Measurements from ENCODE around the gene NTRK2. TPM values are rescaled to one million over a fixed set of nuclear protein-coding genes. Genes with fewer than 3 reads are reported as not detected.

The NTRK2 gene
- total RNA-seq, 1 experiment from 2014 or later = not detected

DNA sequence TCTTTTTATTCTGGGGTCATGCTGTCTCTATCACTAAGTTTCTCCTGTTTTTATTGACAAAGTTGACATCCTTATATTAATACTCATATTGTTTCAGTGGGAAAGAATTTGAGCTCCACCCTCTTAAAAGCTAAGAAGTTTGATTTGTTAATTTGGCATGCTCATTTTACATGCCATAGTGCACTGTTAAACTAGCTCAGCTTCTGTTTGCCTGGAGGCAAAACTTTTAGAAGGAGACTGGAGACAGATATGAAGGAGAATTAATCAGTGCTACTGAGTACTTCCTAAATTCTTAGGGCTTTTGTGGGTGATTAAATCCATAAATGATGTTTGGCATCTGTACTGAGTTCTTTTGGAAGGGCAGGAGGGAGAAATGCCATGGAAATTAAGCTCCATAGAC is 138.9 kb downstream of the NTRK2 start:
- Histone ChIP-seq H3K36me3 (ENCODE audit: low read depth) (no peaks in the 10 kb centered on the region), H3K4me1 (replicated peaks; ENCODE audit: insufficient read depth) (no peaks in the 10 kb centered on the region), H3K79me2 (ENCODE audit: low read depth) (no peaks in the 10 kb centered on the region), H2AFZ (no peak overlapping the region), H4K20me1 (ENCODE audit: insufficient read depth) (no peaks in the 10 kb centered on the region), H3K9me2 (ENCODE audit: insufficient read depth) (no peaks in the 10 kb centered on the region), H3K4me3 (no peak overlapping the region), H3F3A (ENCODE audit: insufficient read depth, low read depth) (no peaks in the 10 kb centered on the region), H3K4me2 (no peak overlapping the region), H3K27me3 (ENCODE audit: insufficient read depth, low read depth) (peaks cover 13% of the 10 kb centered on the region), H3K9me3 (ENCODE audit: insufficient read depth, low read depth) (no peaks in the 10 kb centered on the region), H3K27ac (no peak overlapping the region)
- BruUV-seq (replicated peaks) = no TSS peak
- intact Hi-C loops (cut with micrococcal nuclease; ENCODE audit: unreplicated experiment) = no loop called here
- CTCF ChIA-PET = no interaction called here
- no peak for TF ChIP-seq EZH2 (IDR thresholded peaks at IDR 0.05; ENCODE audit: low read depth)
- TF ChIP-seq, protein P1, sequence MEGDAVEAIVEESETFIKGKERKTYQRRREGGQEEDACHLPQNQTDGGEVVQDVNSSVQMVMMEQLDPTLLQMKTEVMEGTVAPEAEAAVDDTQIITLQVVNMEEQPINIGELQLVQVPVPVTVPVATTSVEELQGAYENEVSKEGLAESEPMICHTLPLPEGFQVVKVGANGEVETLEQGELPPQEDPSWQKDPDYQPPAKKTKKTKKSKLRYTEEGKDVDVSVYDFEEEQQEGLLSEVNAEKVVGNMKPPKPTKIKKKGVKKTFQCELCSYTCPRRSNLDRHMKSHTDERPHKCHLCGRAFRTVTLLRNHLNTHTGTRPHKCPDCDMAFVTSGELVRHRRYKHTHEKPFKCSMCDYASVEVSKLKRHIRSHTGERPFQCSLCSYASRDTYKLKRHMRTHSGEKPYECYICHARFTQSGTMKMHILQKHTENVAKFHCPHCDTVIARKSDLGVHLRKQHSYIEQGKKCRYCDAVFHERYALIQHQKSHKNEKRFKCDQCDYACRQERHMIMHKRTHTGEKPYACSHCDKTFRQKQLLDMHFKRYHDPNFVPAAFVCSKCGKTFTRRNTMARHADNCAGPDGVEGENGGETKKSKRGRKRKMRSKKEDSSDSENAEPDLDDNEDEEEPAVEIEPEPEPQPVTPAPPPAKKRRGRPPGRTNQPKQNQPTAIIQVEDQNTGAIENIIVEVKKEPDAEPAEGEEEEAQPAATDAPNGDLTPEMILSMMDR (conservative IDR thresholded peaks at IDR 0.05) = no peak
- POLR2A ChIA-PET (ENCODE audit: unreplicated experiment) = no interaction called here
- no peak for DNase-seq

DNA sequence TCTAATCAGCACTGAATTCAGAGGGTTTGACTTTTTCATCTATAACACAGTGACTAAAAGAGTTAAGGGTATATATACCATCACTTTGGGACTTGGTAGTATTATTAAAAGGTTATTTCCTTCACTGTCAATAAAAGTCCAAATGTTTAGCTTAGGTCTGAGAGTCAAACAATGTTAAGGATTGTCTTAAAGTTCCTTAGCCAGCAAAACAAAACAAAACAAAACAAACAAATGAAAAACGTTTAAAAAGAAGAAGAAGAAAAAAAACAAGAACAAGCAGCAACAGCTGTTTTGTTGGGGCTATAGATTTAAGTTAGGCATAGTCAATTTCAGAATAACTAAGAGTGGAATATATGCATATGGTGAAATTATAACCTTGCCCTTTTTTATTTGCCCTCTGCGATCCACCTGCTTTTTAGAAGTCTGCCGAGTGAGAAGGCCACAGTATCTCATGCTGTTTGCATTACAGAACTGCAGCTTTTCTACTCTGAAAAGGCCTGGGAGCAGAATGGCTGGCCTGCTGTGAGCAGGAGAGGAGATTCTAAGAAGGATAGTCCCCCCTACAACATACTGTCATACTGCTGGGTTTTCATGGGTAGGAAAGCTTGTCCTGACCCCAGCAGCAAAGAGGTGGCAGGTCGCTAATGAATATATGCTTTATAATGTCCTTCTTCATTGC is 141.7 kb downstream of the NTRK2 start:
- no peaks in the 10 kb centered on the region for H3F3A ChIP-seq (ENCODE audit: insufficient read depth, low read depth)
- H3K4me3 ChIP-seq = no peak overlapping the region
- BruUV-seq (replicated peaks) = no TSS peak
- ChIA-PET POLR2A (ENCODE audit: unreplicated experiment) (interaction anchor here (0.7 kb wide), 1 partner anchor 10 kb away, joined by 10 read pairs; no protein-coding TSS in a partner anchor), CTCF (no interaction called here)
- no peak overlapping the region for H3K4me2 ChIP-seq
- H3K79me2 ChIP-seq (ENCODE audit: low read depth) = no peaks in the 10 kb centered on the region
- no peaks in the 10 kb centered on the region for H4K20me1 ChIP-seq (ENCODE audit: insufficient read depth)
- H3K27ac ChIP-seq = no peak overlapping the region
- H3K27me3 ChIP-seq (ENCODE audit: insufficient read depth, low read depth) = peaks cover 19% of the 10 kb centered on the region; the same call in 1 of the 2 replicates
- H3K36me3 ChIP-seq (ENCODE audit: low read depth) = no peaks in the 10 kb centered on the region
- no peaks in the 10 kb centered on the region for H3K9me2 ChIP-seq (ENCODE audit: insufficient read depth)
- H3K4me1 ChIP-seq (replicated peaks; ENCODE audit: insufficient read depth) = no peaks in the 10 kb centered on the region
- TF ChIP-seq, protein P1 (conservative IDR thresholded peaks at IDR 0.05) = no peak
- no peak for TF ChIP-seq EZH2 (IDR thresholded peaks at IDR 0.05; ENCODE audit: low read depth)
- H2AFZ ChIP-seq = no peak overlapping the region
- intact Hi-C loops (cut with micrococcal nuclease; ENCODE audit: unreplicated experiment) = no loop called here
- H3K9me3 ChIP-seq (ENCODE audit: insufficient read depth, low read depth) = no peaks in the 10 kb centered on the region
- DNase-seq = no peak

DNA sequence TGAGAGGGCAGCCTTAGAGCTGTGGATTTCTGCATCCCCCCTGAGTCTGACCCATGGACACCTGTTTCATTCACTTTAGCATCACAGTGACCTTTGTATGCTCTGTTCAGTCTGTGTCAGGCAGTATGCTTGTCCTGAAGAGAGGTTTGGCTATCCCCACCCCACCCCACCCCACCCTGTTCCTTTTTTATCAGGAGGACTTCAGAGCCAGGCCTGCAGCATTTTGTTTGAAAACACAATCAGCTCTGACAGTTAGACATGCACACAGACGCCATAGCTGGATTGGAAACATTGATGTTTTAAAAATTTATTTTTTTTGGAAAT is 142.2 kb downstream of the NTRK2 start:
- POLR2A ChIA-PET (ENCODE audit: unreplicated experiment) = no interaction called here

More for the DNA sequence above, 142.2 kb downstream of the NTRK2 start:
- H4K20me1 ChIP-seq (ENCODE audit: insufficient read depth) = no peaks in the 10 kb centered on the region
- H3F3A ChIP-seq (ENCODE audit: insufficient read depth, low read depth) = no peaks in the 10 kb centered on the region
- H3K4me1 ChIP-seq (replicated peaks; ENCODE audit: insufficient read depth) = no peaks in the 10 kb centered on the region
- no TSS peak for BruUV-seq (replicated peaks)
- no peaks in the 10 kb centered on the region for H3K36me3 ChIP-seq (ENCODE audit: low read depth)
- no peaks in the 10 kb centered on the region for H3K9me3 ChIP-seq (ENCODE audit: insufficient read depth, low read depth)
- no peak overlapping the region for H2AFZ ChIP-seq
- no peak overlapping the region for H3K27ac ChIP-seq
- CTCF ChIA-PET = no interaction called here
- H3K27me3 ChIP-seq (ENCODE audit: insufficient read depth, low read depth) = peaks cover 19% of the 10 kb centered on the region; the same call in 1 of the 2 replicates
- H3K4me3 ChIP-seq = no peak overlapping the region
- intact Hi-C loops (cut with micrococcal nuclease; ENCODE audit: unreplicated experiment) = no loop called here
- H3K79me2 ChIP-seq (ENCODE audit: low read depth) = no peaks in the 10 kb centered on the region
- no peaks in the 10 kb centered on the region for H3K9me2 ChIP-seq (ENCODE audit: insufficient read depth)
- DNase-seq = no peak
- H3K4me2 ChIP-seq = no peak overlapping the region
- no peak for TF ChIP-seq EZH2 (IDR thresholded peaks at IDR 0.05; ENCODE audit: low read depth)
- TF ChIP-seq, protein P1 (conservative IDR thresholded peaks at IDR 0.05) = no peak
